ENCODE results near the gene PCBP2.
"Not testable (repeated sequence)": the region's sequence is repeated elsewhere in the genome, so short reads cannot be mapped to it uniquely, and the experiment has no call there.

The PCBP2 gene

GRCh38 chr12:53474077-53474476, 22.2 kb downstream of the PCBP2 start:
- DNase-seq = no peak

DNA sequence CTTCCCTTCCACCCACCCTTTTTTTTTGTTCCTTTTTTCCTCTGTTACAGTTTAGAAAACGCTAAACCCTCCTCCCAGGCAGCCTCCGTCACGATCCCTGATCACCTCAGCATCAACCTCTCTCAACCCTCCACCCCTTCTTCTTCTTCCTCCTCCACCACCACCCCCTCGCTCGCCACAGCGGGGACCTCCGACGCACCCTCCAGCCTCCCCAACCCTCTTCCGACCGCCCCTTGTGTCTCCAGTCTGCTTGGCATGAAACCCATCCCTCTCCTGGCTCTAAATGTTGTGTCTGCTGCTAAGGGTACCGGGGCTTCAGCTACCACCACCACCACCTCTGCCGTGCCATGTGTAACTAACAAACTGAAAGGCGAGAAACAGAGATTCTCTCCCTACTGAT, 22.9 kb downstream of the PCBP2 start:
- DNase-seq = no peak

GRCh38 chr12:53476769-53477209, 24.9 kb downstream of the PCBP2 start:
- DNase-seq = peak; percentile 9 to 35

DNA sequence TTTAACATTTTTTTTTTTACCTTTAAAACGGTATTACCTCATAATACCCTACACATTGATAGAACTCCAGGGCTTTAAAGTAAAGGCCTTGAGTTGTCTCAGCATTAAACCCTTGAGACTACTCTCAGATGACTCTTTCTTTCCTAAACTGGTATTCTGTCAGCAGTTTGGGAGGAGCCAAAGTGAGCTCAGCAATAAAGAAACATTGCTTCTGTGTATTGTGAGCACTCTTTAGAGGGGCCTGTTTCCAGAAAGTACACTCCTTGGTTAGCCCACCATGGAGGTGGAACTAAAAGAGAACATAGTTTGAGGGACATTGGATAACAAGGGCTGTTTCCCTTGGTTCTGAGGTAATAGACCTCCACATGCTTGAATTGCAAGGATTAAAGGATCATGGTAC, 27.0 kb downstream of the PCBP2 start:
- DNase-seq = no peak

- DNase-seq = no peak
Measured at GRCh38 chr12:53479331-53479730, 27.4 kb downstream of the PCBP2 start.

- DNase-seq = no peak
Measured at GRCh38 chr12:53480491-53481442, 28.9 kb downstream of the PCBP2 start.

DNA sequence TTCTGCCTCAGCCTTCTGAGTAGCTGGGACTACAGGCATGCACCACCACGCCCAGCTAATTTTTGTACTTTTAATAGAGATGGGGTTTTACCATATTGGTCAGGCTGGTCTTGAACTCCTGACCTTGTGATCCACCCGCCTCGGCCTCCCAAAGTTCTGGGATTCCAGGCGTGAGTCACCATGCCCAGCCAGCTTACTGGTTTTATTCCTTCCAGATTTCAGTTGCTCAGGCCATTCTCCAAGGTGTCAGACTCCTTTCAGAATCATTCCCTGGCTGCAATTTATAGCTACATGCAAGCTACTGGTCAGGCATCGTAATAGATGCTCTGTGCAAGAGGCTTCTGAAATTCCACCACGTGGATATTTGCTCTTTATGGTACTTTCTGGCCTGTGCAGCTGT, 29.6 kb downstream of the PCBP2 start:
- DNase-seq = not testable (repeated sequence)

- no peak for DNase-seq
Measured at GRCh38 chr12:53481939-53482586, 30.2 kb downstream of the PCBP2 start.

GRCh38 chr12:53482626-53483168, 30.8 kb downstream of the PCBP2 start:
- no peak for DNase-seq

GRCh38 chr12:53483225-53483978, 31.5 kb downstream of the PCBP2 start:
- peak in 1 of 2 experiments; percentile 15 for DNase-seq

- no peak for DNase-seq
Measured at GRCh38 chr12:53483979-53484377, 32.1 kb downstream of the PCBP2 start.

DNA sequence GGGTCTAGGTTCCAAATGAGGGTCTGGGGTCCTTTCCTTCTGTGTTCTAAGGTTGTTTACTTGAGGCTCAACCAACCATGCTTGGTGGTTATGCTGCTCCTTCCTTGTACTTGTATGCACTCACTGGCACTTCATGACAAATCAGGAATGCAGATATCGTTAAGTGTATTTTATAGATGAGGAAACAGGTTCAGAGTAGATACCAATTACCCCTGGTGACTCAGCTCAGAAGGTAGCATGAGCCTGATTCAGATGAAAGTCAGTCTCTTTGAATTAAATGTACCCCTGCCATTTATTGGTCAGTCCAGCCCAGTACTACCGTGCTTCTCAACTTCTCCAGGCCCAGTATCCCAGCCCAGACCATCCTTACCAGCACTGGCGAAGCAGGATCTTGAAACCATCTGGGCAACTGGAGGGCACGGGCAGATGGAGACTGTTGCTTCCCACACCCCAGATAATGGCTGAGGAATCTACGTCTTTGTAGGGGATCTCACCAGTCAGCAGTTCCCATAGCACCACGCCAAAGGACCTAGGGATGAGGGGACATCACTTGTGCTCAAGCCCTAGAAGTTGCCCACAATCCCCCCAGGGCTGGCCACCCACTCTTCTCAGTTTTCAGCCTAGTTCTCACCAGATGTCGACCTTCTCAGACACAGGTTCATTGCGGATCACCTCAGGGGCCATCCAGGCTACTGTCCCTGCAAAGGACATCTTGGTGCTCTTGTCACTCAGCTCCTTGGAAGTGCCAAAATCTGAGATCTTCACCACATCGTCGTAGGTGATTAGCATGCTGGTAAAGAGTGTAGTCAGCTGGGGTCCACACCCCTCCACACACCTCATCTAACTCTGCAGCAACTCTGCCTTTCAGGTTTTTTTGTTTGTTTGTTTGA, 33.0 kb downstream of the PCBP2 start:
- no peak for DNase-seq

DNA sequence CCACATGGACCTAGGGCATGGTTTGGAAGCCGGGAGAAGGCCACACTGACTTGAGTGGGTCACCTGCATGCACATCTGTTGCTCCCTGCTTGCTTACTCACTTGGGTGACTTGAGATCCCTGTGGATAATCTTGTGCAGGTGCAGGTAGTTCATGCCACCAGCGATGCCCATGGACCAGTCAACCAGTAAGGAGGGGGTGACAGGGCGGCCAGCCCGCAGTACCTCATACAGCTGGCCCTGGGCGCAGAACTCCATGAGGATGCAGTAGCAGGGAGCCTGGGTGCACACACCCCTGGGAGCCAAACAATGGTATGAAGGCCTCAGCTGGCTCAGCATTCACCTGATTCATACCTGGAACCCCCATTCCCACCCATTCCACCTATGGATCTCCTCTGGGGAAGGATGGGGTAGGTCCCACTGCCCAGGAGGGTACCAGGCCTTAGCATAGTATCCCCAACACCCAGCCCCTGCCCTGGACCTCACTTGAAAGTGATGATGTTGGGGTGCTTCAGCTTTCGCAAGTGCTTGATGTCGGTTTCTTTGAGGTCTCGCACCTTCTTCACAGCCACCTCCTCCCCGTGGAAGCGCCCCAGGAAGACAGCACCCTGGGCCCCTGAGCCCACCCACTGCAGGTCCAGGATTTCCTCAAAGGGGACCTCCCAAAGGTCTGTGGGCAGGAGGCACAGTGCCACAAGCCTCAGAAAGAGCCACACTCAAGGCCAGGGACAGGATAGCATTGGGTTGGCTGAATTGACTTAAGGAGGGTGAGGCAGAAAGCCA, 34.2 kb downstream of the PCBP2 start:
- no peak for DNase-seq

- DNase-seq = no peak
Measured at GRCh38 chr12:53486736-53487487, 35.0 kb downstream of the PCBP2 start.

DNA sequence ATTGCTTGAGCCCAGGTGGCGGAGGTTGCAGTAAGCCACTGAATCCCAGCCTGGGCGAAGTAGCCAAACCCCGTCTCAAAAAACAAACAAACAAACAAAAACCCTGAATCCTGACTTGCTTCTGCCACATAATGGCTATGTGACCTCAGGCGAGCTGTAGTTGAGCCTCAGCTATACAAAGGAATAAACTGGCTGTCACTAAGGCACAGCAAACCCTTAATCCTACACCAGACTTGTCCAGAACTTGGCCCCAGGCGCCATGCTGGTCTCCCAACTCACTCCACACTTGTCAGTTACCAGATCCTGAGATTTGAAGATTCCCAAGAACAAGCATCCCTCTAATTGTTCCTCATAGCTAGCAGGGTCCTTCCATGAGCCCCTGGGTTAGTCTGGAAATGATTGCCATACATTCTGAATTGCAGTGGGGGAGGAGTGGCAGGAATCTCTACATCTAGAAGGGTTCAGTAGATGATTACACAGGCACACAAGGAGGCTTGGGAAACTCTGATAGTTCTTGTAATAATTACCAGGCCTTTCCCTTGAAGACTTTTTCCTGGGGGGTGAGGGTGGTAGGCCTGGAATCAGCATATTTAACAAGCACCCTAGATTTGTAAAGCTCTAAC, 37.5 kb downstream of the PCBP2 start:
- no peak for DNase-seq

GRCh38 chr12:53492188-53492587, 40.3 kb downstream of the PCBP2 start:
- DNase-seq = peak; percentile 39 to 56

DNA sequence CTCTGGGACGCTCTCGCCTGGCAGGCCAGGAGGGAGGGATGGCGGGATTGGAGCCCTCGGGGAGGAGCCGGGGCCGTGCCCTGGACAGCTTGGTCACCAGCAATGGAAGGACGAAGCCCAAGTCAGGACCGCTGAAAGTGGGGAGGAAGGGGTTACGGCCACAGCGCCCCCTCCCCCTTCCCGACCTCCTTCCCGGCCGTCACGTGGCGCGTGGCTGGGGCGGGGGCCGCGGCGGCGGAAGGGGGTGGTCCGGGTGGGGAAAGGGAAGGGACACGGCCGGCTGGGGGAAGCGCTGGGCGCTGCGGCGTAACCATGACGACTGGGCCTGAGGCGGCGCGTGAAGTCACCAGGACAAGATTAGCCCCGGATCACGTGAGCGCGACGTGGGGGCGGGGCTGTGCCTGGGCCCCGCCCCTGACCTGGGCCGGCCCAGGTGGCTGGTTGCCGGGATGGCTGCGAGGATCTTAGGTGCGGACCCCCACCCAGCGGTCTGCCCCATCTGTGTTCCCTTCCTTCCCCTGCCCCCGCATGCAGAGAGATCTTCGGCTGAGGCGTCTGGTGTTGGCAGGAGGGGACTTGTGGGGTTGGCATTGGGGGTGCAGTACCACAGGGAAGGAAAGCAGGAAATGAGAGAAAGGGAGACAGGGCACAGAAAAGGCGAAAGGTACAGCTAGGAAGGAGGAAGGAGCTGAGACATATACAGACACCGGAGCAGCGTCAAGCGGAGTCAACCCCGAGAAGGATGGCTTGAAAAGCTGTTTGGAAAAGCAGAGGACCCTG, 41.1 kb downstream of the PCBP2 start:
- DNase-seq = peak; percentile 75 to 95

- peak in 1 of 2 experiments; percentile 40 for DNase-seq
Measured at GRCh38 chr12:53493610-53494391, 41.9 kb downstream of the PCBP2 start.
